Measurements from ENCODE around the gene ST3GAL3. TPM values are rescaled to one million over a fixed set of nuclear protein-coding genes. Genes with fewer than 3 reads are reported as not detected.

The ST3GAL3 gene
- total RNA-seq, 2 donors from 2014 or later: 26.3 to 36.0 TPM

DNA sequence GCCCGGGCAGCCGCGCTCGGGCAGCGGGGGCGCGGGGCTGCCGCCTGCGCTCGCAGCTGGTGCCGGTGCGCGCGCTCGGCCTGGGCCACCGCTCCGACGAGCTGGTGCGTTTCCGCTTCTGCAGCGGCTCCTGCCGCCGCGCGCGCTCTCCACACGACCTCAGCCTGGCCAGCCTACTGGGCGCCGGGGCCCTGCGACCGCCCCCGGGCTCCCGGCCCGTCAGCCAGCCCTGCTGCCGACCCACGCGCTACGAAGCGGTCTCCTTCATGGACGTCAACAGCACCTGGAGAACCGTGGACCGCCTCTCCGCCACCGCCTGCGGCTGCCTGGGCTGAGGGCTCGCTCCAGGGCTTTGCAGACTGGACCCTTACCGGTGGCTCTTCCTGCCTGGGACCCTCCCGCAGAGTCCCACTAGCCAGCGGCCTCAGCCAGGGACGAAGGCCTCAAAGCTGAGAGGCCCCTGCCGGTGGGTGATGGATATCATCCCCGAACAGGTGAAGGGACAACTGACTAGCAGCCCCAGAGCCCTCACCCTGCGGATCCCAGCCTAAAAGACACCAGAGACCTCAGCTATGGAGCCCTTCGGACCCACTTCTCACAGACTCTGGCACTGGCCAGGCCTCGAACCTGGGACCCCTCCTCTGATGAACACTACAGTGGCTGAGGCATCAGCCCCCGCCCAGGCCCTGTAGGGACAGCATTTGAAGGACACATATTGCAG is 229.3 kb downstream of the ST3GAL3 start:
- H3K27ac ChIP-seq: no peak overlapping the region
- TF ChIP-seq CTCF (IDR thresholded peaks at IDR 0.05): no peak
- H3K4me1 ChIP-seq (ENCODE audit: control insufficient read depth in 1 of 2, low read depth in 2 of 2): peaks cover 15 to 20% of the 10 kb centered on the region in 2 donors
- H3K9me3 ChIP-seq: no peaks in the 10 kb centered on the region
- H3K36me3 ChIP-seq: no peaks in the 10 kb centered on the region
- no peaks in the 10 kb centered on the region for H3K27me3 ChIP-seq (replicated peaks; ENCODE audit: insufficient read depth)
- DNase-seq (ENCODE audit: low spot score) (no peak), ATAC-seq (ENCODE audit: insufficient number of reproducible peaks, low FRiP score, low read depth) (no peak)
- peak overlapping the region; percentile 55 for H3K4me3 ChIP-seq

DNA sequence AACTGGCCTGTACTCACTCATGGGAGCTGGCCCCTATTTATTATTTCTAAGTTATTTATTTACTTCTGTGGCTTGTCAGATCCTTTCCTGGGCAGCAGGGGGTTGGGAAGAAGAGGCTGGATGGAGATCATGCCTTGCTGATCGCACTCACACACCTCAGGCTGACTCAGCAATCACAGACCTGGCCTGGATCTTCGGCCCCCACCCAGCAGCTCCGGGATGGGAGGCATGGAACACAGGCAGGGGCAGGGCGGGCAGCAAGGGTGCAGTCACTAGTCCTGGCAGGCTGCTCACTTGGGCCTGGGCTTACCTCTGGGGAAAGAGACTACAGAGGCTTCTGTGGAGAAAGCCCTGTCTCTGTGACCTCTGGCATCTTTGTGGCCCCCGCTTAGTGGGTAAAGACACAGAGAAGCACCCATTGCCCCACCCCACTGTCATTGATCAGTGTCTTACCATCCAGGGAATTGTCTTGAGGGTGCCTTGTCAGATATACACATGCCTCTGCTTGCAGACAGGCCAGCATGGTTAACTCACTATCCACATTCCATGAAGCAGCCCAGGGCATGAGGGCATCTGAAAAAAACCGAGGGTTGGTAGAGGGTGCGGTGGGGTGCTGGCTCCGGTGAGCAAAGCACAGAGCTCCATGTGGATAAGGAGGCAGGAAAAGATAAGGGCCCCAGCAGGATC is 230.0 kb downstream of the ST3GAL3 start:
- H3K36me3 ChIP-seq: no peaks in the 10 kb centered on the region
- no peak overlapping the region for H3K4me3 ChIP-seq
- H3K27me3 ChIP-seq (replicated peaks; ENCODE audit: insufficient read depth): no peaks in the 10 kb centered on the region
- H3K9me3 ChIP-seq: no peaks in the 10 kb centered on the region
- DNase-seq (ENCODE audit: low spot score) (no peak), ATAC-seq (ENCODE audit: insufficient number of reproducible peaks, low FRiP score, low read depth) (no peak)
- no peak overlapping the region for H3K27ac ChIP-seq
- H3K4me1 ChIP-seq (ENCODE audit: control insufficient read depth in 1 of 2, low read depth in 2 of 2): peaks cover 15 to 20% of the 10 kb centered on the region in 2 donors
- no peak for TF ChIP-seq CTCF (IDR thresholded peaks at IDR 0.05)

GRCh38 chr1:43938383-43938782 is 231.0 kb downstream of the ST3GAL3 start:
- Histone ChIP-seq H3K4me3 (no peak overlapping the region), H3K4me1 (ENCODE audit: control insufficient read depth in 1 of 2, low read depth in 2 of 2) (peaks cover 9 to 13% of the 10 kb centered on the region in 2 donors), H3K27me3 (replicated peaks; ENCODE audit: insufficient read depth) (no peaks in the 10 kb centered on the region), H3K9me3 (no peaks in the 10 kb centered on the region), H3K27ac (no peak overlapping the region), H3K36me3 (no peaks in the 10 kb centered on the region)
- DNase-seq (ENCODE audit: low spot score): no peak
- no peak for ATAC-seq (ENCODE audit: insufficient number of reproducible peaks, low FRiP score, low read depth)
- no peak for TF ChIP-seq CTCF (IDR thresholded peaks at IDR 0.05)

- Histone ChIP-seq H3K4me1 (ENCODE audit: control insufficient read depth in 1 of 2, low read depth in 2 of 2) (peaks cover 4 to 6% of the 10 kb centered on the region in 2 donors), H3K36me3 (no peaks in the 10 kb centered on the region), H3K9me3 (no peaks in the 10 kb centered on the region), H3K4me3 (no peak overlapping the region), H3K27ac (no peak overlapping the region), H3K27me3 (replicated peaks; ENCODE audit: insufficient read depth) (no peaks in the 10 kb centered on the region)
- DNase-seq (ENCODE audit: low spot score) (no peak), ATAC-seq (ENCODE audit: insufficient number of reproducible peaks, low FRiP score, low read depth) (no peak)
- no peak for TF ChIP-seq CTCF (IDR thresholded peaks at IDR 0.05)
Measured at GRCh38 chr1:43938892-43939587, 231.7 kb downstream of the ST3GAL3 start.

- ATAC-seq (ENCODE audit: insufficient number of reproducible peaks, low FRiP score, low read depth): no peak
- H3K4me3 ChIP-seq: no peak overlapping the region
- no peaks in the 10 kb centered on the region for H3K9me3 ChIP-seq
- no peaks in the 10 kb centered on the region for H3K36me3 ChIP-seq
- H3K4me1 ChIP-seq (ENCODE audit: control insufficient read depth in 1 of 2, low read depth in 2 of 2): peaks cover 9 to 22% of the 10 kb centered on the region in 2 donors
- no peaks in the 10 kb centered on the region for H3K27me3 ChIP-seq (replicated peaks; ENCODE audit: insufficient read depth)
- no peak overlapping the region for H3K27ac ChIP-seq
- DNase-seq (ENCODE audit: low spot score): no peak
- TF ChIP-seq CTCF (IDR thresholded peaks at IDR 0.05): no peak
Measured at GRCh38 chr1:43942411-43942810, 235.1 kb downstream of the ST3GAL3 start.

Data from thoracic aorta (tissue), 2 donors.